UCSD-AML1 (cell line): ENCODE measurements around the gene CCDC88C.

ENCODE experiments used
- DNase-seq: peaks from one replicate; lab custom pipeline; 2025; ENCODE audit not compliant: unreplicated experiment; lab: John Stamatoyannopoulos, UW

The CCDC88C gene

DNA sequence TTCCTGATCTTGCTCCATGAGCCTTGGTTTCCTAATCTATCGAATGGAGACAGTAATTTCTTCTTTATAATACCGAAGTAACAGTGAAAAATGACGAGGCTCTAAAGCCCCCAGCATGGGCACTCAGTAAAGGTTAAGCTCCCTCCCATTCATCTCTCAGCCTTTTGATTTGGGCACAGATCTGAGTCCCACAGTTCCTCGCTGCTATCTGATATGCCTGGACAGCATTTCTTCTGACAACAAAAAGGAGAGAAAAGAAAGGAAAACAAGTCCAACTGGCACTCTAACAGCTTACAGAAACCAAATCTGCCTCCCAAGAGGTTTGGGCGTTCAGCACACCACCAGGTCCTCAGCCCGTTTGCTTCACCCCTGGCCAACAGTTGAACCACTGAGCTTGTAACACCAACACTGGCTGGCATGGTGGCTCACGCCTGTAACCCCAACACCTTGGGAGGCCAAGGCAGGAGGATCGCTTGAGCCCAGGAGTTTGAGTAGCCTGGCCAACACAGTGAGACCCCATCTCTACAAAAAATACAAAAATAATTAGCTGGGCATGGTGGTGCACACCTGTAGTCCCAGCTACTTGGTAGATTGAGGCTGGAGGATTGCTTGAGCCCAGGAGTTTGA is 19.5 kb downstream of the CCDC88C start:
- no peak for DNase-seq

DNA sequence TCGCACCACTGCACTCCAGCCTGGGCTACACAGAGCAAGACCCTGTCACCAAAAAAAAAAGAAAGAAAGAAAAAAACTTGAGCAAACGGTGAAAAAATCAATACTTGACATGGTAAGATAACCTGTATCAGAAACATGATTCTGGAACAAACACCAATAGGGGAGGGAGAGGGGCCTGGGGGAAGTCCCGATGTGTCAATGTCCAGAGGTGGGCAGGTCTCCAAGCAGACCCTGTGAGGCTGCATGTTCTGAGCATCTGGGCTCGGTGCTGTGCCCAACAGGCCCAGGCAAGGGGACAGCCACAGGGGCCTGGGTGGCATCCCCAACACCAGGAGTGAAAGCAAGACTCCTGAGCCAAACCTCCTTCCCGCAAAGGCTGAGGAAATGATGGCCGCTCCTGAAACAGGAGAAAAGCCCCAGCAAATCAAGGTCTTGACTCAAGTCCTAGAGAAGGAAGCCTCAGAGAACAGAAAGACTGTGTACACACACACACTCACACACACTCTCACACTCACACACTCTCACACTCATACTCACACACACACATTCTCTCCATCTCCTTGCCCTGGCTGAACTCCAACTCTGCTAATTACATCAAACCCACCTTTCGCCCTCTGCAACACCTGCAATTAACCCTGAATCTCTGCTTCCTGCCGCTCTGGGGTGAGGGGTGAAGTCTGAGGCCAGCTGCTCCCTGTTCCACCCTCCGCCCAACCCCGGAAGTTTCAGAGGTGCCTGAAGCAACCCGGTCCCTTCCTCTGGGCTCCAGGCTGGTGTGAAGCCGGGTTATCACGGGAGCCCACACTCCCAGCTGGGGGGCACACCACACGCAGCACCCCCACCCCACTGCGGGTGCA is 20.4 kb downstream of the CCDC88C start:
- peak; percentile 40 for DNase-seq

DNA sequence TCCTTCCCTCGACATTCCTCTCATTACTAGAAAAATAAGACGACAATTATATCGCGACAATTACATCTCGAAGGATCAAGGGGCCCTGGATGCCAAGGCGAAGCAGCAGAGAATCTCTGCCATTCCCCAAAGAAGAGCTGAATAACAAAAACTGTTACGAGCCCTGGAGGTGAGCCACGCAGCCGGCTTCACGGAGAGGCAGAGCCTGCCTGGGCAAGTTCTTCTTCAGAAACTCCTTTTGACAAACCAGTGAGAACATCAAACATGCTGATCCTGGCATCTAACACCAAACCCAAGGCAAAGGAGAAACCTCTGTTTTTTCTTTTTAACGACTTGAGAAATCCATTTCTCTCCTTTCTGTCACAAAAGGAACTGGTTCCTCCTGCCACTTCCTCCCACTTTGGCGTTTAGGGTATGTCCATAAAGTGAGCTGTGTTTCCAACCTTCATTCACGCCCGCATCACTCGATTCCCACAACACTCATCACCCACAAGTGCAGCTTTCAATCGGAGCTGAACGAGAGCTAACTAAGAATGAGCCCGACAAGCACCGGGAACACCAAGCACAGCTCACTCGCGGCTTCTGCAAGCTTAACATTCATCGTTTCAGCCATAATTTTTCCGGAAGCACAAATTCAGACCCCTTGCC is 21.5 kb downstream of the CCDC88C start:
- no peak for DNase-seq

DNA sequence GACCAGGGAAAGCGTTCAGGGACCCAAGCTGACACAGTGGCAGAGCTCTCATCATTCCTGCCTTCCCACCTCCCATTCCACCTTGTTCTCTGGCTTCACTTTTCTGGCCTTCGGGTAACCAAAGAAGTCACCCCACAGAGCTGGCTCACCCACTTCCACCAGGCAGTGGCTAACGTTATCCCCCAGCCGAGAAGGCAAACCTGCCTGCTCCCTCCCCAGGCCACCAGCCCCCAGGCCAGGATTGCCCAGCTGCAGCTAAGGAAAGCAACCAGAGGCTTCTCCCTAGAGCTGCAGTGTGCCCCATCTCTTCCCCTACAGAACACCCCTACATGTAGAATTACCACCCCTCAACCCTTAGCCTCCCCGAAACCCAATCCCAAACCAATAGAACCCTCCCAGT is 22.2 kb downstream of the CCDC88C start:
- DNase-seq = no peak

DNA sequence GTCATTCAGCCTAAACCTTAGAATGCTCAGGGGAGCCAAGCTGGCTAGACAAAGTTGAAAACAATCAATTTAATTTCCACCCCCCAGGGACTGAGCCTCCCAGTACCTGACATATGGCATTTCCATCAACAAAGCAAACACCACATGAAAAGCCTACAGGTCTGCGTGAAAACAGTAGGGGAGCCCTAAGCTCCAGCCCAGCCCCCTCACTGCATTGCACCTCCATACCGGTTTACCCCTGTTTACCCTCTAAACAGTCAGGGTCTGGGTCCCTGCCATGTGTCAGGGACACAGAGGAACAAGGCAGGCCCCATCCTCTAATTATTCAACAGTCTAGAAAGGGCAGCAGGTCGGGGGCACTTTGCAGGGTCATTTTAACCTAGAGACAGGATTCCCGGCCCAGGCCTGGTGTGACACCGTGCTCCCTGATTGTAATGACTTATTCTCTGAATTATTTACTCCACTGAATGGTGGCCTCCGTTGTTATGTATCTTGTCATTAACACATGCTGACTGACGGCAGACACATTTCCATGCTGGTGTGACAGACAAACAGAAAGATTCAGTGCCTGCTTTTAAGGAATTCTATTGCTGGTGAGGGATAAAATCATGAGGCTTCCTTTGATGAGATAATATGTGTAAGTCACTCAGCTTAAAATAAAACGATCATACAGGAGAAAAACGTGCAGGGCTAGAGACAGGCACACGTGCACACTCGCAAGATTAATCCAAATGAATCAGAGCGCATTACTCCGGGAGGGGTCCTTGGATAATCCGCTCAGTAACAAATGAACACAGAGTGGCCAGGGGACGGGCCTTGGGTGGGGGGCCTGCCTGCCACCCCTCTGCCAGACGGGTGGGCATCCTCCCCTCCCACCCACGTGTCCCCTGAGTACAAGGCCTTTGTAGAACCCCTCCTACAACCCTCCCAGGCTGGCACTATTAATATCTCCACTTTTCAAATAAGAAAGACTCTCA is 23.2 kb downstream of the CCDC88C start:
- no peak for DNase-seq

DNA sequence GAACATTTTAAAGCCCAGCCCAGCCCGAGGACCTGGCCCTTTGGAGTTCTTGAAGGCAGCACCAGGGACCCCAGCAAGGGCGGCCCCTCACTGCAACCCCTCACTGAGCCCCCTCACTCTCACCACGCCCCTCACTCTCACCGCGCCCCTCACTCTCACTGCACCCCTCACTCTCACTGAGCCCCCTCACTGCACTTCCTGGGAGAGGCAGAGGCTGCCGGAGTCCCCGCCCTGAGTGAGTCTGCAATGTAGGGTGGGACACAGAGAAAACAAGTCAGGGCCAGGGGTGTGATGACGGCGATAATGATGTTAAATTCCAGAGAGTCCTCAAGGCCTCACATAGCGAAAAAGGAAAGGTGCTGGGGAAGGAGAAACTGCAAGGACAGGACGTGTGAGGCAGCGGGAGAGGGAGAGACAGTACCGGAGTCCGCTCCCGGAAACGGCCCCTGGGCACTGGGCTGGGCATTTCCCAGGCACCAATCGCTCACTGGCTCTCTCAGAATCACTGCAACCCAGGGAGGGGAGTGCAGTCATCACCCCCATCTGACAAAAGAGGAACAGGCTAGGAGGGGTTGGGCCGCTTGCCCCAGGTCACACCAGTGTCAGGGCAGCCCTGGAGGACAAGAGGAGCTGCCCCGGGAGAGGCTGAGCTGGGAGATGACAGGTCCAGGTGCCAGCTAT is 24.9 kb downstream of the CCDC88C start:
- DNase-seq = no peak

DNA sequence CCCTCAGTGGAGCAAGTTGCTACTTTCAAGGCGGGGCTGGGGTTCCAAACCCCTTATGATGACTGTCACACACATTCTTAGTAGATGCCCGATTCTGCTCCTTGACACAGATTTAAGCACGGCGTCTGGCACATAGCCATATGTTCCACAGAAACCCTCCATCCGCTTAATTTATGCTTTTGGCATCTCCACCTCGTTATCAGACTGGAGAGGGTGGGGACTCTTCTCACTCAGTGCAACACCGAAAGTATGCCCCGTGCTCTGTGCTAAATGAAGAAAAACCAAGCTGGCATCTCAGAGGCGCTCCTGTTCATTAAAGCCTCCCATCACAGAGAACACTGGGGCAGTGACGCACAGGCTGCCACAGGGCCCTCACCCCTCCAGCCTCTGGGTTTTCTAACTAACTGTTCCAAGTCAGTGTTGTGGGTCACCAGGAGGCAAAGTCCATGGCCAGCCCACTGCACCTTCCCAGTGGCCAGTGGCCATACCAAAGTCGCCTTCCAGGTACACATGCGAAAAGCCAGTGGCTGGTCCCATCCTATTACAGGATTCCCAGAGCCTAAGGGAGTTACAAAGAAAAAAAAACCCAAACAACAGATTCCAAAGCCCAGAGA is 27.3 kb downstream of the CCDC88C start:
- no peak for DNase-seq

DNA sequence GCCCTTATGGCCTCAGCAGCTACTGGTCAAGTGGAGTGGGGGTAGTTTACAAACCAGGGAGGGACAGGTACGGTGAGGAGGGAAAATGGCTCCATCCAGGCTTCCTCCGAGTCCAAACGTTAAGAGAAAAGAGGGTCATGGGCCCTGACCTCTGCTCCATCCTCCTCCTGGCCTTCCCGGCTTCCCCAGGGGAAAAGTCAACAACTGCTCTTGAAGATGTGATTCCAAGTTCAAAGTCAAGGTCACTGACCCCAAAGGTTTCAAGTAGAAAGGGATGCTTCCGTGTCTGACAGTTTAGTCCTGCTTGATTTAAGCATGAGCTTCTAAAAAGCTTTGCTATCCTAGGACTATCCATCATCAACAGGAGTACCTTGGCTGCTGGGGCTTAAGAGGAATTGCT is 28.5 kb downstream of the CCDC88C start:
- DNase-seq = no peak

DNA sequence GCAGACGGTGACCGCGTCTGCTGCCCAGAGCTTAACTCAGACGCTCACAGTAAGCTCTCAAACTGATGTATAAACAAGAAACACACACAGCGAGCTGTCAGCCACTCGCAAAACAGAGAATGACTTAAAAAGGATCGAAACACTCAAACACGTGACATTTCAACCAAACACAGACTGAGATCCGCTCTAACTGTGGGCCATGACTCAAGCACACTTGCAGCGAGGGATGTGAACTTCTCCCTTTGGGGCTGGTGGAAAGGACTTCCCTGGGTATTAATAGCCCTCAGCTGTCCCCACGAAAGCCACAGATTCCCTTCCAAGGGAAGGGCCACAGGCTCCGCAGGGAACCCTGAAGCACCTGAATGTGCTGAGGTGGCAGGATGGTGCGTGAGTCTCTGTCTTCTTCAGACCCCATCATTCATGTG is 29.1 kb downstream of the CCDC88C start:
- peak; percentile 39 for DNase-seq

DNA sequence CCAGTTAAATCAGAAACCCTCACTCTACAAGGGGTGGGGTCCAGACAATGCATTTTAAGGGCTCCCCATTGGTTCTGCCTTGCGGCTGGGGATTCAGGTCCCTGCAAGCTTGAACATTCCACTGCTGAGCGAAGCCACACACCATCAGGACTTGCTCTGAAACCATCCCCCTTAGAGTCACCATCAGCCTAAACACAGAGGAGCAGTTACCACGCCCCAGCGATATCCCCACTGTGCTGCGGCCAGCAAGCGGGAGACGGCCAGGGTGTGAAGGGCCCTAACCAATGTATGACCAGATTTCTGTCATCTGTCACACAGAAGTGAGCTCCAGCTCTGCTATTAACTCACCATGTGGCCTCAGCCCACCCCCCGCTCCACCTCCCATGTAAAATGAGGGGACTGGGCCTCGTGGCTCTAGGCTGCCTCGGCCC is 29.7 kb downstream of the CCDC88C start:
- no peak for DNase-seq

DNA sequence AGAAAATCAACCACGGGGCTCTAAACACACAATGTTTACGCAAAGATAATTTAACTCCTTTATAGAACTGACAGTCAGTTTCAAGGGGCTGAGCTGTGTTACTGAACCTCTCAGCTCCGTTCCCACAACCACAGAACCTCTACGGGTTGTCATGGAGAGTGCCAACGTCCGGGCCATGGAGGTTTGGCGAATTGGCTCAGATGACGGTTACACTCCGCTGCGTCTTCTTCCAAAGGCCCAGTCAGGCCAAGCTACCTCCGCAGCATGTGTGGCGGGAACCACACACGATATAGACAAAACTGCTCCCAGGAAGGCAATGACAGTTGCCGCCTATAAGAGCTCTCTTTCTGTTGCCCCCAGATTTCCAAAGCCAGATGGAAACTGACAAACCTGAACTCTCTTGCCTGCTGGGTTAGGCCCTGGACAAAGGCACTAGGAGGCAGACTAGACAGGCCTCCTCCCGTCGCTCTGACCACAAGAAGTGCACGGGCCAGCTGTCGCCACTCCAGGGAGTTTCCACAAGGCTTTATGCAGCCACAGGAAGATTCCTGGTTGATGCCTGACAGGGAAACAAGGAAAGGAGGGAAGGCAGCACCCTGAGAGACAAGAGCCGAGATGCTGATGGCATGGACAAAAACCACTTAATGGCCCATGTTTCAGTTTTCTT is 30.3 kb downstream of the CCDC88C start:
- no peak for DNase-seq

DNA sequence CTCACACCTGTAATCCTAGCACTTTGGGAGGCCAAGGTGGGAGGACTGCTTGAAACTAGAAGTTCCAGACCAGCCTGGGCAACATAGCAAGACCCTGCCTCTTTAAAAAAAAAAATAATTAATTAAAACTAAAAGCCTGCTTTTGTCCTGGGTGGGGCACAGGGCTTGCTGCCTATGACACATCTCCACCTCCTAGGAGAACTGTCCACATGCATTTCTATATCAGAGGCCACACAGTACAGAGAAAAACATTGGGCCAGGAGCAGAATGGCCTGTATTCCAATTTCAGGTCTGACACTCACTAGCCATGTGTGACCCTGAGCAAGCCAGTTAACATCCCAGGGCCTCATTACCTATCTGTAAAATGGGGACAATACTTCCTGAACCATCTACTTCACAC is 31.9 kb downstream of the CCDC88C start:
- DNase-seq = no peak

DNA sequence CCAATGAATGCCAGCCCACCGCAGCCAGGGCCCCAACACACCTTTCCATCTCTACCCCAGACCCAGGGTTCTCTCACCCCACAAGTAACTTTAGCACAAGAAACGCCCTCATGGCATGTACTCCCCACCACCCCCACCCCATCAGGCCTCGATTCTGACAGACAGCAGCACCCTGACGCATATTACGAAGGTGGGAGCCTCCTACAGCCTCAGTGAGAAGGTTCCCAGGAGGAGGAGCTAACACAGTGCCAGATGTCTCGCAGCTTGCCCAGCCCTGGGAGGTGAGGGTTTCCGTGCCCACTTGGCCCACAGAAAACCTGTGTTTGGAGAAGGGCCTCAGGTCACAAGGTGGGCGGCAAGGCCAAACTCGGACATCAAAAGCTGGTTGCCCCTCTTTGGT is 32.4 kb downstream of the CCDC88C start:
- no peak for DNase-seq

DNA sequence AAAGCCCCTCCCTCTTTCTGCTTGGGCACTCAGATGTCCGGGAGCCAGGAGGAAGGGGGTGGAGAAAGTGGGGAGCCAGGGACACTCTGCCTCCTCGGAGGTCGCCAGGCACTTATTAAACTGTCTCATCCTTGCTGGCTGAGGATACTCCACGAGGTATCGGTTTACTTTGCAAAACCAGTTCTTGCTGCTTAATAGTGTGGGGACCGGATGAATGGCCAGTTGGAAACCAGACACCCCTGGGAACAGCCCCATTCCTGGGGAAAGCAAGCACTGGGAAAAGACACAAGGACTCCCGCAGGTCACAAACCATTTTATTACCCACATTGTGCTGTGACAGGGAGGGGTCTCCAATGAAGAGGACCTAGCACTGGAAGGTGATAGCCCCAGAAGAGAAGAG is 34.2 kb downstream of the CCDC88C start:
- no peak for DNase-seq

DNA sequence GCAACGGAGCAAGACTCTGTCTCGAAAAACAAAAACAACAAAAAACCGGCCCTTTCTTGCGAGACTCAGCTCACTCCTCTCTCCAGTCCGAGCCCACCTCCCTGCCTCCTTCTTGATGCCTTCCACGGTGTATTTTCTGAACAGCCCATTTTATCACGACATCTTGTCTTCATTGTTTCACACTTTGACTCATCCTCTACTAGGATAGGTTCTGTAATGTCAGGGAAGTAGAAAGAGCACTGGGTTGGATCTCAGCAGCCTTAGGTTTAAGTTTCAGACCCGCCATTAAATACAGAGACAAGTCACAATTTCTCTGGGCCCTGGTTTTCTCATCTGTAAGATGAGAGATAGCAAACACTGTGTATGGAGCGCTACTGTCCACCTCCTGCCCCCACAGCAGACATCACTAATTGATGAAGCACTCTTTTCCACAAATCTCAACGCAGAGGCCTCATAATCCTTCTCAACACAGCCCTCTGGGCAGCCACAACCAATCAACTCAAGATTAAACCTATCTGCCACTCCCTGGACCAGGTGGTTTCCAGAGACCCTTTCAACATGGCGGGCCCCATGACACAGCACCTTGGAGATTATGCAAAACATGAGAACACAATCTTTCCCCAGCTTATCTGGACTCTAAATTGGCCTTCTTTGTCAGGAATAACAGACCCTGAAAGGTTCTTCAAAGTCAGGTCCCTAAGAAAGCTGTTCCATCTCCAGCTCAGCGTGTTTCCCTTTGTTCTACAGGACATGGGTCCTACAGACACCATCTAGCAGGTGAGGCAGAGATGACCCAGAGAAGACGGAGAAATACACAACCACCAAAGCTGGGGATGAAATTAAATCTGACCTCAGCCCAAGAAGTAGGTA is 35.6 kb downstream of the CCDC88C start:
- DNase-seq = no peak

DNA sequence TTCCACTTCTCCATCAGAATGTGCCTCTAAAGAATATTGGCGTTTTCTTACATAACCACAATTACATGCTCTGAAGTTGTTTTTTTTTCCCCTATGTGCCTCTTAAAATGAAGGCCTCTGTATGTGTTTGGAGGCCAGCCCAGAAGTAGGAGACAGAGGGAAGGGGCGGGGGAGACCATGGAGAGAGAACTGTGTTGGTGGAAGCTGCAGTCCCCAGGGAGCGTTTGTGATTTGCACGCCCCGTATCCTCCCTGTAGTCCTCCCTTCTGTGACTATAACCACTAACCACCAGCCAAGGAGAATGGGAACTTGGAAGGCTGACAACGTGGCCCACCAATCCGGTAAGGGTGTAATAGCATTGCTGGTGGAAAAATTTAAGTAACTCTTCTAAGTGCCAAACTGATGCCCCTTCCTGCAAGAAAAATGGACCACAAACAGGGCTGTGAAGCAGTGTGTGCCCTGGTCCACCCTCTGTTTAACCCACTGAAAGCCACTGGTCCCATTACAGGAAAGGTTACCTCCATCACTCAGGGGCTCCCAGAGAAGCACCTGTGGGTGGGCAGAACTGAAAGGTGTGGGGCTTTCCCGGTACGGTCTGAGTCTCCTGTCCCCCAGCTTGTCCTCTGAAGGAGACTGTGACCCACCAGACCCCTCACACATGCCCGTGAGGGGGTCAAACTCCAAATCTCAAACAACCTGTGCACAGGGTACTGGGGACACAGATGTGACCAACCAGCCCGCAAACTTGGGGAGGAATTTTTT is 36.8 kb downstream of the CCDC88C start:
- peak; percentile 57 for DNase-seq

DNA sequence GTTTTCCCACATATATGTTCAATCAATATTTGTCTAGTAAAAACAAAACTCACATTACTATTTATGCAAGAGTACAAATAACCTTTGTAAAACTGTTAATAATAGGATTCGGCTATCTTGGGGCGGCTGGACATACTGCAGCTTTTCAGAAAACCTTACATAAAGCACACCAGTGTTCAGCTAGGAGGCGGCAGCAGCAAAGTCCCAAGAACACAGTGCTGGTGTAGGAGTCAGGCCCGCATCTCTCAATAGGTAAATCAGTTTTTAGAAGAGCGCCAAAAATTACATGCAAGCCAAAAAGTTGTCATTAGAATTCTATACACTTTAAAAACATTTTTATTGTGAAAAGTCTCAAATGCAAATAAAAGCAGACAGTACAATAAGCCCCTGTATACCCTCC is 37.5 kb downstream of the CCDC88C start:
- DNase-seq = no peak

DNA sequence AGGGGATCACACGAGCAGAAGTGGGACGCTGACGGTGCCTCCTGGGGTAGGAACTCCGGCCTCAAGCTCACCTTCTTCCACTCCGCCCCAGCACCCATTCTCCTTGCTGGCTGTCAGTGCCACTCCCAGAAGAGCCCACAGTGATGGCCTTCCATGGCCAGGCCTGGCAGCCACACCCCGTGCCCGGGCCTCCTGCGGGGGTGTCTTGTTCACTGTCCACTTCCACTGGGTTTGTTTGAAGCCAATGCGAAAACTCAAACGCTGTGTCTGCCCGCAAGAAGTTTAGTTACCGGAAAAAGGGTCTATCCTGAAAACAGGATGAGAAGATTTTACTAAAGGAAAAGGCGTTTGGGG is 38.1 kb downstream of the CCDC88C start:
- DNase-seq = no peak
